ENCODE results near the gene SMC3.

DNA sequence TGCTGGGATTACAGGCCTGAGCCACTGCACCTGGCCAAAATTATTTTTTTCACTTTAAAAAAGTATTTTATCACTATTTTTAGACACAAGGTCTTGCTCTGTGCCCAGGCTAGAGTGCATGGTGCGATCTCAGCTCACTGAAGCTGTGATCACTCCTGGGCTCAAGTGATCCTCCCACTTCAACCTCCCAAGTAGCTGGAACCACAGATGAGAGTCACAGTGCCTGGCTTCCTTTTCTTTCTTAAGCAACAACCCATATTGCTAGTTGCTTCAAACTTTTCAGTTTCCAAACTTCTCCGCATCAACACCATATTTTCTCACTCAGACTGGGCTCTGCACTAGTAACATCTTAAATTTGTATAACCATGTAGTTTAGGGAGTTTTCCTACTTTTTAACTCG is 9.5 kb upstream of the SMC3 start:
- TF ChIP-seq, protein P1, sequence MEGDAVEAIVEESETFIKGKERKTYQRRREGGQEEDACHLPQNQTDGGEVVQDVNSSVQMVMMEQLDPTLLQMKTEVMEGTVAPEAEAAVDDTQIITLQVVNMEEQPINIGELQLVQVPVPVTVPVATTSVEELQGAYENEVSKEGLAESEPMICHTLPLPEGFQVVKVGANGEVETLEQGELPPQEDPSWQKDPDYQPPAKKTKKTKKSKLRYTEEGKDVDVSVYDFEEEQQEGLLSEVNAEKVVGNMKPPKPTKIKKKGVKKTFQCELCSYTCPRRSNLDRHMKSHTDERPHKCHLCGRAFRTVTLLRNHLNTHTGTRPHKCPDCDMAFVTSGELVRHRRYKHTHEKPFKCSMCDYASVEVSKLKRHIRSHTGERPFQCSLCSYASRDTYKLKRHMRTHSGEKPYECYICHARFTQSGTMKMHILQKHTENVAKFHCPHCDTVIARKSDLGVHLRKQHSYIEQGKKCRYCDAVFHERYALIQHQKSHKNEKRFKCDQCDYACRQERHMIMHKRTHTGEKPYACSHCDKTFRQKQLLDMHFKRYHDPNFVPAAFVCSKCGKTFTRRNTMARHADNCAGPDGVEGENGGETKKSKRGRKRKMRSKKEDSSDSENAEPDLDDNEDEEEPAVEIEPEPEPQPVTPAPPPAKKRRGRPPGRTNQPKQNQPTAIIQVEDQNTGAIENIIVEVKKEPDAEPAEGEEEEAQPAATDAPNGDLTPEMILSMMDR (IDR thresholded peaks at IDR 0.05) = no peak
- TF ChIP-seq POLR2A (IDR thresholded peaks at IDR 0.05) = no peak

All from esophagus squamous epithelium (tissue), 4 donors.